HG03558 (cell line): ENCODE data around the gene SENP5.

Experiments used
- ATAC-seq: cut with Tn5 transposase; IDR thresholded peaks from one replicate; pipeline ENCODE4 v1.9.1; 2021; ENCODE audit warnings: moderate number of reproducible peaks; ENCODE audit not compliant: unreplicated experiment; ENCODE audit errors: extremely low read depth

Gene SENP5

GRCh38 chr3:196875258-196875657, 7.5 kb downstream of the SENP5 start:
- ATAC-seq = no peak

- ATAC-seq = no peak
These were observed 15.6 kb downstream of the SENP5 start for GRCh38 chr3:196883361-196883760.

GRCh38 chr3:196886144-196886543, 18.4 kb downstream of the SENP5 start:
- ATAC-seq = no peak

DNA sequence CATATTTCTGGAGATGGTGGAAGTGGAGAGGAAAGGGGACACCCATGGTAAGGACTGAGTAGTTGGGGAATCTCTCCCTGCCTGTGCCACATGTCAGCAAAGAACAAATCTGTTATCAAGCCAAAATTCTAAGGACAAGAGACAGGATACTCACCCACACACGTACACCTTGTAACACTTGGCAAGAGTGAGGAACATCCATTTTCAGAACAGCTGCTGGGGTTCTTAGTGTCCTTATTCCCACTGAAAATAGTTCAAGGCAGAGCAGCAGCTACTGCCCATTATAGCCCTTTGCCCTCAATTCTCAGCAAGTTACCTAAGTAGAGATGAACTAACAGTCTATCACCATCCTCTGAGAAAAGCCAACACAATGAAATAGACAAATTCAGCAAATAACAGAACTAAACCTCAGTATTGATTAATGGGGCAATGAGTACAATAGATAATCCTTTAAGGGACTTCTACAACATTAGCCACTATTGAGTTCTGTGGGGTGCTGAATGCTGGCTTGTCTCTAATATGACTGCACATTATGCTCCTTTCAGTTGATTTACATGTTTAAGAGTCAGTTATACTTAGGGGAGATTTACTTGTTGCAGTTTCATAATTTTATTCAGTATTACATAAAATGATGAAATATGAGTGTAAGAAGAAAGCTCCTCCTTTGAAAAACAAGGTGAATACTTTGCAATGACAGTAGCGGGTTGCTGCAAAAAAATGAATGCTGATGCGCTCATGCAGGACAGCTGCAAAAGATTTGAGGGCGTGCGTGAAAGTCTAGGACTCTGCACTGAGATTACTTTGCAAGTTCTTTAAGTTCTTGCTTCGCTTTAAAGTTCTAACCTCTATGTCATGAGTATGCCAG, 22.4 kb downstream of the SENP5 start:
- ATAC-seq = no peak

GRCh38 chr3:196894557-196895295, 27.0 kb downstream of the SENP5 start:
- no peak for ATAC-seq

- no peak for ATAC-seq
These were observed 28.5 kb downstream of the SENP5 start for GRCh38 chr3:196896229-196896628.

DNA sequence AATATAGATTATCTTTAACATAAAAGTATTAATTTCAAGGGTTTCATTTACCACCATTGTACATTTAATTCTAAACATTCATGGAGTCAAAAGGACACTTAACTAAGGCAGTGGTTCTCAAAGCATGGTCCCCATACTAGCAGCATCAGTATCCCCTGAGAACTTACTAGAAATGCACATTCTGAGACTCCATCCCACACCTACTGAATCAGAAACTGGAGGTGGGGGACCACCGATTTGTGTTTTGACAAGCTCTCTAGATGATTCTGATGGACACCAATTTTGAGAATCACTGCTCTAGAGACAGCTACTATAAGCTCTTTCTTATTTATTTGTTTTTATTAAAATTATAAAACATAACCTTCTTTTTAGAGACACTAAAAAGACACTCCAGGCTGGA, 34.0 kb downstream of the SENP5 start:
- ATAC-seq = no peak

GRCh38 chr3:196902296-196902695, 34.6 kb downstream of the SENP5 start:
- no peak for ATAC-seq

GRCh38 chr3:196903740-196904139, 36.0 kb downstream of the SENP5 start:
- no peak for ATAC-seq

GRCh38 chr3:196914866-196915265, 47.1 kb downstream of the SENP5 start:
- no peak for ATAC-seq

DNA sequence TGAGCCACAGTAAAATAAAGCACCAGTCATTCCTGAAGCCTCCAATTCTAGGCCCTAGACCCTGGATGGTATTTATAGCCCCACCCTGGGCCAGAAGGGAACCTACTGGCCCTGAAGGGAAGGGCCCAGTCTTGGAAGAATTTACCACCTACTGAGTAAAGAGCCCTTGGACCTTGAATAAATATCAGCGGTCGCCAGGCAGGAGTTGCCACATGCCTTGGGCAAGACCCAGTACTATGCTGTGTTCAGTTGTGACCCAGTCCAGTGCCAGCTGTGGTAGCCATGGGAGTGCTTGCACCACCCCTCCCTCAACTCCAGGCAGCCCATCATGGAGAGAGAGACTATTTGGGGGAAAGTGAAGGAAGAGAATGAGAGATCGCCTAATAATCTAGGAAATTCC, 47.7 kb downstream of the SENP5 start:
- ATAC-seq = no peak

DNA sequence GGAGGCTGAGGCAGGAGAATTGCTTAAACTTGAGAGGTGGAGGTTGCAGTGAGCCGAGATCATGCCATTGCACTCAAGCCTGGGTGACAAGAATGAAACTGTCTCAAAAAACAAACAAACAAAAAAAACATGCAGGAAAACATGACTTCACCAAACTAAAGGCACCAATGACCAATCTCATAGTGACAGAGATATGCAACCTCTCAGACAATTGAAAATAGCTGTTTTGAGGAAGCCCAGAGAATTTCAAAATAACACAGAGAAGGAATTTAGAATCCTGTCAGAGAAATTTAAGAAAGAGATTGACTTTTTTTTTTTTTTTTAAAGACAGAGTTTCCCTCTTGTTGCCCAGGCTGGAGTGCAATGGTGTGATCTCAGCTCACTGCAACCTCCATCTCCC, 48.5 kb downstream of the SENP5 start:
- no peak for ATAC-seq

- ATAC-seq = no peak
These were observed 49.3 kb downstream of the SENP5 start for GRCh38 chr3:196916995-196917394.

GRCh38 chr3:196918968-196919367, 51.2 kb downstream of the SENP5 start:
- ATAC-seq = no peak

- no peak for ATAC-seq
These were observed 53.0 kb downstream of the SENP5 start for GRCh38 chr3:196920733-196921132.

GRCh38 chr3:196927571-196928453, 60.1 kb downstream of the SENP5 start:
- no peak for ATAC-seq

- no peak for ATAC-seq
These were observed 63.4 kb downstream of the SENP5 start for GRCh38 chr3:196931157-196931556.

DNA sequence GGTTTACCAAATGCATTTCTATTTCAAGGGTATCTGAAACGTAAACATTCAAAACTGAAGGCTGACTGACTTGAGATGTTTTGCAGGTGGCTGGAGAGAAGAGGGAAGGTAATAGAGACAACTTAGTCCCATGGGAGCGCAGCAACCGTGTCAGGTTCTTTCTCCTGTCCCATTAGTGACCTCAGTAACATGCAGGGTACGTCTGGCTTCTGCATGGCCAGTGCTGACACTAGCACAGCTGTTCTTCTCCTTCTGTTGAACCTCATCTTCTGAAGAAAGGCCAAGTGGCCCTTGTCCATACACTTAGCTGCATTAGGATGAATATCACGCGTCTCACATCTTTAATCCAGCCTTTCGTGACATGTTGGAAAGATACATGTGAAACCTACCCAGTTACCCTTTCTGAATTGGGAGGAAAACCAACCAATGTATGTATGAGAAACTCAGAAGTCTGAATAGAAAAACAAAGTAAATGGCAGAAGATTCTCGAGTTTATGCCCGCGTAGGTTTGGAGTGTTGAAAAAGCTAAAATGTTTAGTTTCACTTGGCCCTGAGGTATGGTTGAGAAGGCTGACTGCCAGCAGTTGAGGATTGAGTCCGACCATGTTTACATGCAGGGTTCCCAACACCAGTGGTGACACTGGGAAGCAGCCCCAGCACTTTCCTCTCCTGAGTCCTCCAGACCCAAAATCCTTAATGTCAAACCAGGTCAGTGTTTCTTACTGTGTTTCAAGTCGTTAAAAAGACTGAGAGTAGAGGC, 64.3 kb downstream of the SENP5 start:
- no peak for ATAC-seq

GRCh38 chr3:196932600-196932999, 64.9 kb downstream of the SENP5 start:
- ATAC-seq = no peak

DNA sequence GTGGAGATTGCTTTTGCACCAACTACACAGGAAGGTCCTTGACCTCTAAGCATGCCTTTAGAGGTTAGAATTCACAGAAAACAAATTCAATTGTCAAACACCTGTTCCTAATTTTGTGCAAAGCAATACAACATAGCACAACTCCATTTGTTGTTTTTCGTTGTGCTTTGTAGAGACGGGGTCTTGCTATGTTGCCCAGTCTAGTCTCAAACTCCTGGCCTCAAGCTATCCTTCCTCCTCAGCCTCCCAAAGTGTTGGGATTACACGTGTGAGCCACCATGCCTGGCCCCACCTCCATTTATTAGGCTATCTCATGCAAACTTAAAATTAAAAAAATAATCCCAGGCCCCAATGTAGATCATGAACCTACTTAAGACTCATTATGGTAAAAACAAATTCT, 68.6 kb downstream of the SENP5 start:
- ATAC-seq = no peak
